Germinal center (tissue), 1 donor: ENCODE results near the gene CPED1.
A peak's percentile ranks its signal among the peaks of the same experiment; 100 is the strongest.

ENCODE experiments used
- DNase-seq: peaks from one replicate; pipeline ENCODE4 v3.0.0; 2012; ENCODE audit warnings: mixed read lengths, low spot score

Gene CPED1

DNA sequence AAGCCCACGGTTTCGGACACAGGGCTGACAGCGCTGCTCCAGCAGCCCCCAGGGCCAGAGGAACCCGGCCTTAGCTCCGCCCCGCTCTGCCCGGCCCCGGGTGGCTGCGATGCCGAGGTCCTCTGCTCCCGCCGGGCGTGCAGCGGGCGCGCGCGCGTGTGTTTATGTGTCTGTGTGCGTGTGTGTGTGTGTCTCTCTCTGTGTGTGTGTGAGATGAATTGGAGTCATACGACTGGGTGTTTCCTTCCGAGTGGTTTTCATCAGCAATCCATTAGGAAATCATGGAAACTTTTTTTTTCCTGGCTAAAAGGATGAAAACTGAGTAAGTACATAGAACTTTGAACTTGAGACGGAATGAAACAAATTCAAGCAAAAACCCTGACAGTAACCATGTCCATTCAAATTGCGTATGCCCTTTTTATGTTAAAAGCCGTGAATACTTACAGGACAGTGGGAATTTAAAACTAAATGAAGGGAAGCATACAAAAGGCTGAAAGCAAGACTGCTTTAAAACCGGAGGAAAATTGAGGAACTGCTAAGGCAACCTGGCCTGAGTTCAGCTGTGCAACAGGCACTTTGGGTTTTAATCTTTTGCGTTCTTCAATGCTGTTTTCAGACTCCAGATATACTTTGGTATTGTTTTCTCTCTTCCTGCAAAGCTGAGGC, at the start of gene CPED1:
TSS of gene CPED1 (plus strand) at position 121 of the 666 bp plus-strand sequence. CDS start 911 bp downstream, outside the sequence.
- peak; percentile 65 for DNase-seq

DNA sequence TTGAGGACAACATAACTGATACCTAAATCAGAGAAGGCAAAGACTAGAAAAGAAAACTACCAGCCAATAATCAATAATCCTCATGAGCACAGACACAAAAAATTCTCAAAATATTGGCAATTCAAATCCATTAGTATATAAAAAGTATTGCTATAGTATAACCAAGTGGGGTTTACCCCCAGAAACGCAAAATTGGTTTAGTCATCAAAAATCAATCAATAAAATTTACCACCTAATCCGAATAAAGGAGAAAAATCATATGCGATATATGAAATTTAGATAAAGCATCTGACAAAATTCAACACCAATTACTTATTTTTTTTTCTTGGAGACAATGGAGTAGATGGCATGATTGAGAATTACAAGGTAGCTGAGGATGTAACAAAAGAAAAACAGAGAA, 49.2 kb upstream of the CPED1 start:
- DNase-seq, result no peak

DNA sequence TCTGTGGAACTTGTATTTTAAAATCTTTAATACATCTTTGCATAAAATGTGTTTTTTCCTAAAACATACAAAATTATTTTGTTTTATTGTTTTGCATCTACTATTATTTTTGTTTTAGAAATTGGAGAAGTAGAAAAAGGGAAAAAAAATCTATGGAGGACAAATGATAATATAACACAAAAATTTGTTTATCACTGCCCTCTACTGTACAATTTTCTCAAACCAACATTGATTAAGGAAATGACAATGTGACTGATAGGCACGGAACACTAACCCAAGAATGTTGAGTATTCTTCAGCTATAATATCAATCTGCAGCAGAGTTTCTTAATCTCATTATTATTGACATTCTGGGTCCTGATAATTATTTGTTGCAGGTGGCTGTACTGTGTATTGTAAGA, 47.4 kb upstream of the CPED1 start:
- no peak for DNase-seq

DNA sequence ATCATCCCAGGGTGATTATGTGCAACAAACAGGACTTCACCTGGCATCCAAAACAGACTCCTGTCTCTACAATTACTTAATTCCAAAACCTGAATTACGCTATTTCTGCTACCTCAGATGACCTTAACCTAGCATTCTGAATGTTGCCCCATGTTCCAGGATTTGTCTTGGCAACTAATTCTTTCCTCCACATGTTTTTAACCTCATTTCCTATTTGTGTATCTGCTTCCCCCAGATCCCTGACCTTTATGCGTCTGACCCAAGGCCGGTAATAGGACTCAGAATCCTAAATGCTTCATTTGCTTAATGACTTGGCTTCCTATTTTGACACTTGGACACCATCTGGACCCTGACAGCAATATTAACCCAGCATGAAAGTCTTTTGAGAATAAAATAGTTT, 46.7 kb upstream of the CPED1 start:
- DNase-seq, result no peak

DNA sequence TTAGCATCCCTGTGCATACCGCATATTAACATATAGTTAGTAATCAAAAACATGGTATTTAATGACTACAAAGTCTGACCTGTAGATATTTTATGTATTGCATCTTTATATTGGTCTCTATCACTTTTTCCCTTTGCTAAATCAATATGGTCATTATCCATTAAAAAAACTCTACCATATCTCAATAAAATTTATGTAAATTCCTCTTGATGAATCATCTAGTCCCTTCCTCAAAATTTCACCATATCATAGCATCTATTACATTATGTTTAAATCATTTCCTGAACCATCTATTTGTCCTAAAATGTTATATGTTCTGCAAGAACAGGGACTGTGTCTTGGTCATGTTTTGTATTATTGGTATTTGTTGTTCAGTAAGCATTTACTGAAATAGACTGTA, 45.6 kb upstream of the CPED1 start:
- no peak for DNase-seq

DNA sequence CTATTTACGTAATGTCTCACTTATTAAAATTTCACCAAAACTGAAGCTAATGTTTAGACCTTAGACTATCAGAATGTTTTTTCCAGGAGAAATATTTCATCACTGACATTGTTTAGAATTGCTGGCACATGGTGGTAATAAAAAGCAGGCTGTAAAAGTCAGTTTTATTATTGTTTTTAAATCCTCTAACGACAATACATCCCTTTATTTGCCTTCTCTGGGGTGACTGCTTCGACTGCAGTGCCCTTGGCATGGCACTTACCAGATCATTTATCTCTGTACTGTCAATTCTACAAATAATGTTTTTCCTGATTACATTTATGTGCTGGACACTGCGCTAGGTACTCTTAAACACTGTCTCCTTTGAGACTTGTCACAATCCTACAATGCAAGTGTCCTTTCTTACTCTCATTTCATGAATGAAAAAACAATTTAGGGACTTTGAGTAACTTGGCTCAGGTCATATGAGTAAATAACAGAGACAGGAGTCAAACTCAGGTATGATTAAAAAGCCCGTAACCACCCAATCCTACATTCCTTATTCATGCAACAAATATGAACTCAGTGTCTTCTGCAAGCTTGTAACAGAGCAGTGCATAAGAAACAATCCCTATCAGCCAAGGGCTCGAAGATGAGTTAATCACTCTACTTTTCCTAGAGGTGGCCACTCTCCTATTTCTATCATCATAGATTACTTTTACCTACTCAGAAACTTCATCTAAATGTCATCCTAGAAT, 43.5 kb upstream of the CPED1 start:
- DNase-seq, result no peak

DNA sequence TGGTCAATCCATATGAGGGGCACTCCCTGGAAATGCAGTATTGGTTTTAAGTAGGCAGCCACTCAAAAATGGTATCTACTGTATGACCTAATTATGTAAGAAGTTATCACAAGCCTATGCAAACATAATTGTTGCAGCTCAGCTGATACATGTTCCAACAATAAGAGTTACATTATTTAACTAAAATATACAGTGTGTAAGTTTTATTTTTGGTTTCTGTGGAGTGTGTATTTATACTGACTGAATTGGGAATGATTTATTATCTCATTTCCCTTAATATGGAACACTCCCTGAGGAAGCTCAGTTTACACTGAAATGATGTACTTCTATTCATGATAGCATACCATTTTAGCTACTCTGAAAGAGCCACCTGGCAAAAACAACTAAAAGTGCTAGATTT, 40.5 kb upstream of the CPED1 start:
- no peak for DNase-seq

DNA sequence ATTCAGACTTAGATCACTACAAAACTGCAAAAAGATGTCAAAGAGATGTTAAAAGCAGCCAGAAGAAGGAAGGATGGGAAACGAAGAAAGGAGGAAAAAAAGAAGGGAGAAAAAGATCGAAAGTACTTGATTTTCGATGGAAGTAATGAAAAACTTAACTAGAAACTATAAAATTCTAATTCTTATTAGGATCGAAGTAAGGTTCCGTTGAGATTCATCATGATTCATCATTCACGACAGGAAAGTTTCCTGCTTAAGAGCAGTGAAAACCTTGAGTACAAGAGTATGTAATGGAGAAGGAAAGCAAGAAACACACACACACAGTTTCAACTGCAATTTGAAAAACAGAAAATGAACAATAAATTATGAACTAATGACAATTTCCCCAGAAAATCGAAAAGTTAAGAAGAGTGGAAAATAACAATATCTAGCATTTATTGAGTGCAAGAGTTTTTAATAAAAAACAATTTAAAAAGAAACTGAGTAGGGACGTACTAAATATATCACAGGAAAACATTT, 39.1 kb upstream of the CPED1 start:
- no peak for DNase-seq

DNA sequence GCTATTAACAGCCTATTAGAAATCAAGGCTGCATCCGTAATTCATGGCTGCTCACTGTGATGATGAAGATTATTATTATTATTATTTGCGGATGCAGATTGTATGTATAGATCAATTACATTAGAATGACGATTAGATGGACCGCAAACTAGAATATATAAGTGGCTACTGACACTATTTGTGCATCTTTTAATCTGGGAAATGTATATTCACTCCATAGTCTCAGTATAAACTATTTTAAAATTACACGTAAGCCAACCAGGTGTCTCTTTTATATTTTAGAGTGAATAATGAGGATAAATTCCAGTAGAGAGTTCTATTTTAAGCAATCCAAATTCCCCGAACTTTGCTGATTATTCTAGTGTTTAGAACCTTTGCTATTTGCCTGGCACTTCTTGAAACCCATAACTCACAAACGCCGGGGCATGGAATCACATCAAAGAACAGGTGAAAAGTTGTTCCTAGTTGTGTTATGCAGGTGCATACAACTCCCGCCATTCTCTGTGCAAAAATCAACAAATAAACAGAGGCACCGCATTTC, 38.4 kb upstream of the CPED1 start:
- no peak for DNase-seq

DNA sequence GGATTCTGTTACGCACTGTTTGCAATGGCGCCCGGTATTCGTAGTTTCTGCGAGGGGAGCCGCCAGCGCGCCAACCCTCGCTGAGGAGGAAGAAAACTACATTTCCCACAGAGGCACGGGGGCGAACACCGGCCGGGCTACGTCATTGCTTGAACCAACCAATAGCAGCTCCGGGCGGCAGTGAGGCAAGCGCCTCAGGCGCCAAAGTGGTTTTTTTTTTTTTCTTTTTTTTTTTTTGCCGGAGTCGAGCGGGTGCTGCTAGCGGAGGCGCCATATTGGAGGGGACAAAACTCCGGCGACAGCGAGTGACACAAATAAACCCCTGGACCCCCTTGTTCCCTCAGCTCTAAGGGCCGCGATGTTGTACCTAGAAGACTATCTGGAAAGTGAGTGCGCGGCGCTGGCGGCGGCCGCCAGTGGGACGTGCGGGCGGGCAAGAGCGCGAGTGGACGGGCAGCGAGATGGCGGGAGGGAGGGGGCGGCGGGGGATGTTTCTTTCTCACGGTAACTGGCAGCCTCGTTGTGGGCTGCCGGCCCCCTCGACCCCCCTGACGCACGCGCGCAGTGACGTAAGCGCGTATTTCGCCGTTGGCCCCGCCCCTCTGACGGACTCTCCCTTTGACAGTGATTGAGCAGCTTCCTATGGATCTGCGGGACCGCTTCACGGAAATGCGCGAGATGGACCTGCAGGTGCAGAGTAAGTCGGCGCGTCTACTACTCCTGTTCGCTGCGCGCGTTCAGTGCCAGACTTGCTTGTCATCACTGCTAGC, 37.8 kb upstream of the CPED1 start, which contains the start of gene ING3:
TSS of gene ING3 (plus strand) at position 239 of the 770 bp plus-strand sequence. CDS start at position 359, 120 bp downstream.
- peak; percentile 91 for DNase-seq

DNA sequence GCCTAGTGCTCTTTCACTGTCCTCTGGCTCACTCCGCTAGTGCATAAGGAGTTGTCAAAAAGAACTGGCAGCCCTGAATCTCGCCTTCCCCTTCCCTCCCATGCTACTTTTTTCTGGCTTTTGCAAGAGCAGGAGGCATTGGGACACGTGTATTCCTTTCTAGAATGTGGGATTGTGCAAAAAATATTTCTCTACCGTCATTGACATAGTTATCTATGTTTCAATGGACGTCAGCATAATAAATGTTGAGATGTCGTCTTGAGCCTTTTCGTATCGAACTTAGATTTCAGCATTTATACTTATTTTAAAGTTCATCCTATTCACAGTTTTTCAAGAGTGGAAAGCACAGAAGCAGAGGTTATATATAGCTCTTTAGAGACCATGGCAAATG, 37.2 kb upstream of the CPED1 start:
- DNase-seq, result no peak

DNA sequence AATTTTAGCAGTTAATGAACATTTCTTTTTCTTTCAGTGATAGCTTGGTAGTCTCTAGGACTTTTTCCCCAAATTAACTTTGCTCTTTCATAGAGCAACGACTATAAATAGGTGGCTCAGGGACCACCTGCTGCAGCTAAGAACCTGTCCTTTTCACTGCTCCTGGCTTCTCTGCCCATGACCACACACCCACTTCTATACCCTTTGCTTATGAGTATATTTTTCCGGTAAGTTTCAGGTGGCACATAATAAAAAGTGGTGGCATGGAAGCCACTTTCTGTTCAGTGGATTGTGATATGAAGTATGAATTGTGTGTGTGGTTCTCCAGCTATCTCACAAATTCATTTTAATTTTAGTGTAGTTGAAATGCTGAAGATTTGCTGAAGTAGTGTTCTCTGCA, 36.7 kb upstream of the CPED1 start:
- no peak for DNase-seq

DNA sequence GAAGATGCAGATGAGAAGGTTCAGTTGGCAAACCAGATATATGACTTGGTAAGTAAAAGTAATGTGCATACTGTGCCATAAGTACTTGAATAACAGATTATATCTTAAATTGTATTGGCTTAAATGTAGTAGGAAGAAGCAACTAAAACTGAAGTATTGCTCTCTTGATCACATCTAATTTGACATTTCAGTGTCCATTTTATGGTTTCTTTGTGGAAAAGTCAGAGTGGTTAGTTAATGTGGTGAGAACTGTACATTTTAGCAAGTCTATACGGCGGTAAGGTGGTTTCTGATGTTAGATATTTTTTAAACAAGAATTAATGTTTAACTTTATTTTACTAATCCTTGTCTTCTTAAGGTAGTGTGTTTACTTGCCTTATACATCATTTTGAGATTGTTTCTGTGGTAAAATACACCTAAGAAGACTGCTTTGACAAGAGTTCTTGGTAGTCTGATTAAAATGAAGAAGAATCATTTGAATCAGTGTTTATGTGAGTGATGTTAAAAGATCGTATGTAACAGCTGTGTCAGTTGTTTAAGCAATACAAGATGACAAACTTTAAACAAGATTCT, 32.8 kb upstream of the CPED1 start:
- no peak for DNase-seq

DNA sequence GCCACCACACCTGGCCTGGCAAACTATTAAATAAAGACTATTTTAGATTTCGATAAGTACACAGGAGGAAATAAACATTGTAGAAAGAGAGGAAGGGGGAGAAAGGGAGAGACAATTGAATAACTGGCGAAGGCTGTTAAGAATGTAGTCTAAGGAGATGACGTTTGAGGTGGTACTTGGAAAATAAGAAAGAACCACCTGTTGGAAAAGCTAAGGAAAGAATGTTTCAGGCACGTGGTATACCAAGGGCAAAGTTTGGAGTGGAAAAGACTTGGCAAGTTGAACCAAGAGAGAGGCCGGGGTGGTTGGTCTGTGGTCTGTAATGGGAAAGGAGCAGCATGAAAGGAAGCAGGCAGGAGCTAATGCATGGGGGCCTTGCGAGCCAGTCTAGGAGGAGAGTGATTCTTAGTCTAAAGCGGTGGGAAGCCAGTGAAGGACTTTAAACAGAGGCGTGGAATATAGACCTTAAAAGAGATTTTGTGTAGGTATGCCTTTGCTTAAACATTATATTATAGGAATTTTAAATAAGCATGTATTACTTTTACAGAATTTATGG, 28.5 kb upstream of the CPED1 start:
- DNase-seq, result no peak

DNA sequence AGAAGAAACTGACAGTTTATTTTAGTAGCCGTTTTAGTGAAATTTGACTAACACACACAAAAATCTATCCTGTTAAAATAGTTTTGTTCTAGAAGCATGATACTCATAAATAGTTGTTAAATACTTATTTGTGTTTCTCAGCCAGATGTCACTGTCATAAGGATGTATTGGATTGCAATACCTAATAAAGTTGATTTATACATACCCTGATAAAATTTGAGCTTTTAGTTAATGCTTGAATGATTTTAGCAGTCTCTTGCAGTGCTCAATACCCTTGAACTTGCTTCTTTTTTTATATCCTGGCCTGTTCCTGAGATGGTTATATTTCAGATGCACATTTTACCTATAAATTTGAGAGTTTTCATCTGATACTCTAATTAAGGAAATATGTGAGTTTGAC, 27.8 kb upstream of the CPED1 start:
- DNase-seq, result no peak

DNA sequence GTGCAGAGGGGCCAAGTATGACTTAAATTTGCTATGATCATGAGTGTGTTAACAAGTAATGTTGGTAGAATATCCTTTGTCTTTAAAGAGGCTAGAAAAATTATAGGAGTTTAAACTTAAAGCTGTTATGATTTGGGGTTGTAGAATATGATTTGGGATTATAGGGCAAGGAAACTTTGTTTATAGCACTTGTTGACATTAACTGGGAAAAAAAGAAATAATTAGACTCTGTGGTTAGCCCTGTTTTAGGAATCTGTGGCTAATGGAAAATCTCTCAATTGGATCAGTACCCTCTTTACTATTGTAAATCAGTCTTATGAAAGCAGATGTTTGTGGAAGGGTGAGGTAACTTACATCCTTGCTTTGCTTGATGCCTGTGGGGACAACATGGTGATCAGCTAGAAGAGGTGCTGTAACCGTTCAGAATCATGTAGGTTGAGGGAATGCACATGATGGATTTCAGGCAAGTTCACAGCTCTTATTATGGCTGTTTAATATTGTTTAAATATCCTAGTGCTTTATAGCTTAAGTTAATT, 26.8 kb upstream of the CPED1 start:
- no peak for DNase-seq

DNA sequence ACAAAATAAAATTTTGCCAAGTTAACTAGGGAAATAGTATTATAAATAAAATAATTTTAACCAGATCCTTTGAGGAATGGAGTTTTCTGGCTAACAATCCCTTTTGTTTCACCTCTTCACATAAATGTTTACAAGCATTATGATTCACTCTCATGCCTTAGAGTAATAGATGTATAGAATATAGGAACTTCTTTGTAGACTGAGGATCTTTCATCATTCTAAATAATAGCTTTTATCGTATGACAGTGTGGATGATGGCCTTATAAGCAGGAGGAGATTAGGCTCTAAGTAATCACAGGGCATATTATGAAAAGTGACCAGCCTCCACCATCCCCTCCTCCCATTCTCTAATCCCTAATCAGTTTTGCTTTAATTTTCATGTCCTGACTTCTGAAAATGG, 24.4 kb upstream of the CPED1 start:
- no peak for DNase-seq

DNA sequence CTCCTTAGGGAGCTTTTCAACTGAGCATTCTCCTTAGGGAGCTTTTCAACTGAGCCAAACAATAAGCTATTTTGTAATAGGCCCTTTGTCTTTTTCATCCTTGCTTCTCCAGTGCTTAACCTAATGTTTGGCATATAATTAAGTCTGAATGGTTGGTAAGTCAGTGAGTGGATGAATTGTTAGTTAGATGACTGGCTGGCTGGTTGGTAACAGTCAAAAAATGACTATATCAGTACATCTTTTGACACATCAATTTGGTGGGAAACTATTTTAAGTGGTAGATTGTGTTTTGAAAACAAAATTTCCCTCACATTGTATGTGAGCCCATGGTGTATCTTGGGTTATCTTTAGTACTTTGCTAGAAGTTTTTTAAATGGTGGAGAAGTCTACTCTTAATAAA, 21.6 kb upstream of the CPED1 start:
- DNase-seq, result no peak

DNA sequence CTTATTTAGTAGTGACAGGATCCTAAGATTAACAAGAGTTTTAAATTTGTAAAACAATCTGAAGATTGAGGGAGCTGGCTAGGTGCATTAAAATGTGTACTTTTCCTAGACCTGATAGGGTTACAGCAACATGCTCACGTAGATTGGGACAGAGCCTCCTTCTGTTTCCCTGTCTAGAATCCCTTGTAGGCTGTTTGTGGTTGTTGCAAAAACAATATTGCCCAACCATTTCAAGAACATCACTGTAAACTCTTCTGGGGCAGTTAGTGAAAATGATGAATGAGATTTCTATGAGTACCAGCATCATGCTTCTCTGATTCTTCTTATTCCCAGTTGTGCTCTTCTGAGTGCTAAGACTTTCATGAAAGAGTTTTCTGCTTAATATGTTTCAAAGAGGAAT, 14.7 kb upstream of the CPED1 start:
- DNase-seq, result no peak

DNA sequence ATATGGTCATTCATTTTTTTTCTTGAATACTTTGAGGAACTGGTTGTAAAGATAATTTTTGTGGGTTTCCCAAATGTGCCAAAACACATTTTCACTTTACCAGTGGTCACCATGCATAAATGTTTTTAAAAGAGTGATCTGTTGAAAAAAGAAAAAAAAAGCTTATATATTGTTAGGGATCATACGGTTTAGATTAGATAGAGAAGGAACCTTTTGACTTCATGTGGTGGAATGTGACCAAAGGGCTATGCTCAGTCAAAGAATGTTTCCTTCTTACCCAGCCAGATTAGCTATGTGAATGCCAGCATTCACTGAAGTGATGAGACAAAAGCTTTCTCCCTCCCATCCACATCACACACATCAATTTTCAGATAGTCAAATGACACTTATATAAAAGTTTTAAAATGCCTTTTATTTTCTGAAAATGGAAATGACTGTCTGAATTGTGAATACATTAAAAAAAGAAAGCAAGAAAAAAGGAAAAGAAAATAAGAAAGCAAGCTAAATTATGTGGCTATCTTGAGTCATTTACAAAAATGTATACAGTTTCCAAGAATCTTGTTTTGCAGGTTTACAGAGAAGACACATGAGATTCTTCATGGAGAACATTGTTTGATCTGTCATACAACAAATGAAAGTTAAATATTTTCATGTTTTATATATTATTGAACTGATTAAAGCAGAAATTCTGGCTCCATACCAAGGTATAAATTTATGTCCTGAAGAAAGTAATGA, 8.6 kb upstream of the CPED1 start:
- DNase-seq, result no peak

DNA sequence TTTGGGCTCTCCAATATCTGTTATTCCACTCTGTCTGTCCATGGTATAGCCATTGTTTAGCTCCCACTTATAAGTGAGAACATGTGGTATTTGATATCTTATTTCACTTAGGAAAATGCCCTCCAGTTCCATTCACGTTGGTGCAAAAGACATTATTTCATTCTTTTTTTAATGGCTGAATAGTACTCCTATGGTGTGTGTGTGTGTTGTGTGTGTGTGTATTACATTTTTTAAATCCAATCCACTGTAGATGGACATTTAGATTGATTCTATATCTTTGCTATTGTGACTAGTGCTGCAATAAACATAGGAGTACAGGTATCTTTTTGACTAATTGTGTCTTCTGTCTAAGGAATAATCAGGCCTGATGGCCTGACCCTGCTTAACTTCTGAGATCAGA, 7.4 kb upstream of the CPED1 start:
- no peak for DNase-seq
